ENCODE measurements around the gene LRRC36.

GRCh38 chr16:67357561-67357960 is 30.9 kb downstream of the LRRC36 start:
- TF ChIP-seq, protein P1, sequence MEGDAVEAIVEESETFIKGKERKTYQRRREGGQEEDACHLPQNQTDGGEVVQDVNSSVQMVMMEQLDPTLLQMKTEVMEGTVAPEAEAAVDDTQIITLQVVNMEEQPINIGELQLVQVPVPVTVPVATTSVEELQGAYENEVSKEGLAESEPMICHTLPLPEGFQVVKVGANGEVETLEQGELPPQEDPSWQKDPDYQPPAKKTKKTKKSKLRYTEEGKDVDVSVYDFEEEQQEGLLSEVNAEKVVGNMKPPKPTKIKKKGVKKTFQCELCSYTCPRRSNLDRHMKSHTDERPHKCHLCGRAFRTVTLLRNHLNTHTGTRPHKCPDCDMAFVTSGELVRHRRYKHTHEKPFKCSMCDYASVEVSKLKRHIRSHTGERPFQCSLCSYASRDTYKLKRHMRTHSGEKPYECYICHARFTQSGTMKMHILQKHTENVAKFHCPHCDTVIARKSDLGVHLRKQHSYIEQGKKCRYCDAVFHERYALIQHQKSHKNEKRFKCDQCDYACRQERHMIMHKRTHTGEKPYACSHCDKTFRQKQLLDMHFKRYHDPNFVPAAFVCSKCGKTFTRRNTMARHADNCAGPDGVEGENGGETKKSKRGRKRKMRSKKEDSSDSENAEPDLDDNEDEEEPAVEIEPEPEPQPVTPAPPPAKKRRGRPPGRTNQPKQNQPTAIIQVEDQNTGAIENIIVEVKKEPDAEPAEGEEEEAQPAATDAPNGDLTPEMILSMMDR (IDR thresholded peaks at IDR 0.05): no peak
- TF ChIP-seq POLR2A (IDR thresholded peaks at IDR 0.05): no peak

Data from right lobe of liver (tissue), 4 donors.